HepG2 (cell line): Measurements from ENCODE around the gene DIO1. TPM values are rescaled to one million over a fixed set of nuclear protein-coding genes. Genes with fewer than 3 reads are reported as not detected.

Experiments used
- FLYWCH1 ChIP-seq: sonication (generic); formaldehyde crosslinking; IDR thresholded peaks from 2 replicates; pipeline ENCODE4 v1.8.1; 2023; ENCODE audit warnings: mild to moderate bottlenecking, missing genetic modification reagents
- KLF6 ChIP-seq: IDR thresholded peaks from 2 replicates; pipeline ENCODE4 v1.8.0; 2016; ENCODE audit warnings: missing biosample characterization, missing genetic modification reagents
- MTA1 ChIP-seq: sonication (generic); formaldehyde crosslinking; IDR thresholded peaks from 2 replicates; pipeline ENCODE4 v1.4.0; 2020; ENCODE audit warnings: missing genetic modification reagents, mild to moderate bottlenecking, borderline replicate concordance
- NKX3-1 ChIP-seq: sonication (generic); formaldehyde crosslinking; IDR thresholded peaks from 2 replicates; pipeline ENCODE4 v1.5.0; 2020; ENCODE audit warnings: missing genetic modification reagents
- PAX8 ChIP-seq: sonication (generic); formaldehyde crosslinking; IDR thresholded peaks from 2 replicates; pipeline ENCODE4 v1.8.0; 2022; ENCODE audit warnings: mild to moderate bottlenecking, missing genetic modification reagents, borderline replicate concordance
- RFX3 ChIP-seq: IDR thresholded peaks from 2 replicates; pipeline ENCODE4 v1.6.1; 2016; ENCODE audit warnings: missing biosample characterization, missing genetic modification reagents
- SAP130 ChIP-seq: IDR thresholded peaks from 2 replicates; pipeline ENCODE4 v1.6.1; 2016; ENCODE audit warnings: low read depth
- SRSF1 ChIP-seq: fragments of 200-400 bp; formaldehyde crosslinking; optimal IDR thresholded peaks from 2 replicates; pipeline ENCODE3; 2017; ENCODE audit warnings: mild to moderate bottlenecking, low read depth, low read length, moderate library complexity
- TRIM24 ChIP-seq: sonication (generic); formaldehyde crosslinking; IDR thresholded peaks from 2 replicates; pipeline ENCODE4 v1.8.0; 2022; ENCODE audit warnings: mild to moderate bottlenecking, missing genetic modification reagents
- ZBTB38 ChIP-seq: sonication (generic); formaldehyde crosslinking; IDR thresholded peaks from 2 replicates; pipeline ENCODE4 v1.5.1; 2020; ENCODE audit warnings: mild to moderate bottlenecking, missing genetic modification reagents
- ZFP41 ChIP-seq: sonication (generic); formaldehyde crosslinking; IDR thresholded peaks from 2 replicates; pipeline ENCODE4 v1.4.0; 2020; ENCODE audit warnings: mild to moderate bottlenecking, missing genetic modification reagents, borderline replicate concordance
- ZNF292 ChIP-seq: sonication (generic); formaldehyde crosslinking; IDR thresholded peaks from 2 replicates; pipeline ENCODE4 v1.8.1; 2022; ENCODE audit warnings: mild to moderate bottlenecking, low read depth, missing genetic modification reagents, borderline replicate concordance
- ZNF331 ChIP-seq: sonication (generic); formaldehyde crosslinking; IDR thresholded peaks from 2 replicates; pipeline ENCODE4 v1.4.0; 2020; ENCODE audit warnings: missing genetic modification reagents
- ZNF530 ChIP-seq: sonication (generic); formaldehyde crosslinking; IDR thresholded peaks from 2 replicates; pipeline ENCODE4 v1.5.0; 2020; ENCODE audit warnings: low read depth, mild to moderate bottlenecking, missing genetic modification reagents
- ZNF569 ChIP-seq: sonication (generic); formaldehyde crosslinking; IDR thresholded peaks from 2 replicates; pipeline ENCODE4 v1.5.0; 2020; ENCODE audit warnings: mild to moderate bottlenecking, missing genetic modification reagents, moderate library complexity, borderline replicate concordance
- polyA plus RNA-seq, 8 experiments: library from polyadenylated mRNA; depleted of rRNA in 3 of 8; stranded (reverse) in 7 of 8; unstranded in 1 of 8; fragments of >200 nt; fragmentation: Illumina TruSeq in 4 of 8; extraction: Trizol in 4 of 8; gene quantifications; 2 replicates each; pipeline versions ENCODE4 v1.2.1 to v1.2.3, GENCODE V29; 2011 to 2016; ENCODE audit warnings: low read depth in 4 of 8, missing spikeins in 1 of 8, mixed read lengths in 1 of 8; ENCODE audit not compliant: insufficient read depth in 1 of 8
- total RNA-seq, 5 experiments: library from RNA; depleted of rRNA; stranded (reverse); fragments of >200 nt; fragmentation: Illumina TruSeq; extraction: Trizol; gene quantifications; 2 replicates each; pipeline ENCODE4 v1.2.3, GENCODE V29; 2016; ENCODE audit warnings: low read depth in 1 of 5
- TF ChIP-seq, protein P1 (sequence below): sonication (generic); formaldehyde crosslinking; IDR thresholded peaks from 2 replicates; pipeline ENCODE4 v1.4.0; 2020; ENCODE audit warnings: missing genetic modification reagents, borderline replicate concordance
- TF ChIP-seq, protein P2 (sequence below): sonication (generic); formaldehyde crosslinking; IDR thresholded peaks from 2 replicates; pipeline ENCODE4 v1.4.0; 2020; ENCODE audit warnings: missing genetic modification reagents
- TF ChIP-seq, protein P3 (sequence below): sonication (generic); formaldehyde crosslinking; IDR thresholded peaks from 2 replicates; pipeline ENCODE4 v1.4.0; 2020; ENCODE audit warnings: missing genetic modification reagents
- TF ChIP-seq, protein P4 (sequence below): sonication (generic); formaldehyde crosslinking; IDR thresholded peaks from 2 replicates; pipeline ENCODE4 v1.4.0; 2020; ENCODE audit warnings: missing genetic modification reagents, mild to moderate bottlenecking, borderline replicate concordance
- TF ChIP-seq, protein P5 (sequence below): sonication (generic); formaldehyde crosslinking; IDR thresholded peaks from 2 replicates; pipeline ENCODE4 v1.8.1; 2023; ENCODE audit warnings: mild to moderate bottlenecking, moderate library complexity, missing genetic modification reagents

The DIO1 gene
- total and polyA plus RNA-seq, 2 of the 13 experiments (the other 11 are each of a cell fraction or from before 2014, with no cell fraction given) = 13.5 to 45.6 TPM

DNA sequence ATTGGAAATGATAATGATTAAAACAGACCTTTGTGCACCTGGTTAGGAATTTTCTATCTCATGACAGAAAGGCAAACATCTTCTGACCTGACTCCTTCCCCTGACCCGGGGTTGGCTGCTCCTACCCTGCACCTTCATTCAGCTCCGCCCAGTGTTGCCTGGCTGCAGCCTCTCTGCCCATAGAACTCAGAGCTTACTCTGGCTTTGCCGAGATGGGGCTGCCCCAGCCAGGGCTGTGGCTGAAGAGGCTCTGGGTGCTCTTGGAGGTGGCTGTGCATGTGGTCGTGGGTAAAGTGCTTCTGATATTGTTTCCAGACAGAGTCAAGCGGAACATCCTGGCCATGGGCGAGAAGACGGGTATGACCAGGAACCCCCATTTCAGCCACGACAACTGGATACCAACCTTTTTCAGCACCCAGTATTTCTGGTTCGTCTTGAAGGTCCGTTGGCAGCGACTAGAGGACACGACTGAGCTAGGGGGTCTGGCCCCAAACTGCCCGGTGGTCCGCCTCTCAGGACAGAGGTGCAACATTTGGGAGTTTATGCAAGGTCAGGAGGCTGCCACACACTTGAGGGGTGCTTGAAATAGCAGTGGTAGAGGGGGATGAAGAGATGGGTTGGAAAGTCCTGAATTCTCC is at the start of gene DIO1 (continued):
- TF ChIP-seq ZNF569 (CRISPR knock-in tag) = no peak
- TF ChIP-seq NKX3-1 (CRISPR knock-in tag) = 0 out of 2 replicates have a peak, but pooled peaks have one; percentile 27
- no peak for TF ChIP-seq RFX3 (CRISPR knock-in tag)
- TF ChIP-seq, protein P1, sequence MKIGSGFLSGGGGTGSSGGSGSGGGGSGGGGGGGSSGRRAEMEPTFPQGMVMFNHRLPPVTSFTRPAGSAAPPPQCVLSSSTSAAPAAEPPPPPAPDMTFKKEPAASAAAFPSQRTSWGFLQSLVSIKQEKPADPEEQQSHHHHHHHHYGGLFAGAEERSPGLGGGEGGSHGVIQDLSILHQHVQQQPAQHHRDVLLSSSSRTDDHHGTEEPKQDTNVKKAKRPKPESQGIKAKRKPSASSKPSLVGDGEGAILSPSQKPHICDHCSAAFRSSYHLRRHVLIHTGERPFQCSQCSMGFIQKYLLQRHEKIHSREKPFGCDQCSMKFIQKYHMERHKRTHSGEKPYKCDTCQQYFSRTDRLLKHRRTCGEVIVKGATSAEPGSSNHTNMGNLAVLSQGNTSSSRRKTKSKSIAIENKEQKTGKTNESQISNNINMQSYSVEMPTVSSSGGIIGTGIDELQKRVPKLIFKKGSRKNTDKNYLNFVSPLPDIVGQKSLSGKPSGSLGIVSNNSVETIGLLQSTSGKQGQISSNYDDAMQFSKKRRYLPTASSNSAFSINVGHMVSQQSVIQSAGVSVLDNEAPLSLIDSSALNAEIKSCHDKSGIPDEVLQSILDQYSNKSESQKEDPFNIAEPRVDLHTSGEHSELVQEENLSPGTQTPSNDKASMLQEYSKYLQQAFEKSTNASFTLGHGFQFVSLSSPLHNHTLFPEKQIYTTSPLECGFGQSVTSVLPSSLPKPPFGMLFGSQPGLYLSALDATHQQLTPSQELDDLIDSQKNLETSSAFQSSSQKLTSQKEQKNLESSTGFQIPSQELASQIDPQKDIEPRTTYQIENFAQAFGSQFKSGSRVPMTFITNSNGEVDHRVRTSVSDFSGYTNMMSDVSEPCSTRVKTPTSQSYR (CRISPR knock-in tag) = no peak
- TF ChIP-seq, protein P2, sequence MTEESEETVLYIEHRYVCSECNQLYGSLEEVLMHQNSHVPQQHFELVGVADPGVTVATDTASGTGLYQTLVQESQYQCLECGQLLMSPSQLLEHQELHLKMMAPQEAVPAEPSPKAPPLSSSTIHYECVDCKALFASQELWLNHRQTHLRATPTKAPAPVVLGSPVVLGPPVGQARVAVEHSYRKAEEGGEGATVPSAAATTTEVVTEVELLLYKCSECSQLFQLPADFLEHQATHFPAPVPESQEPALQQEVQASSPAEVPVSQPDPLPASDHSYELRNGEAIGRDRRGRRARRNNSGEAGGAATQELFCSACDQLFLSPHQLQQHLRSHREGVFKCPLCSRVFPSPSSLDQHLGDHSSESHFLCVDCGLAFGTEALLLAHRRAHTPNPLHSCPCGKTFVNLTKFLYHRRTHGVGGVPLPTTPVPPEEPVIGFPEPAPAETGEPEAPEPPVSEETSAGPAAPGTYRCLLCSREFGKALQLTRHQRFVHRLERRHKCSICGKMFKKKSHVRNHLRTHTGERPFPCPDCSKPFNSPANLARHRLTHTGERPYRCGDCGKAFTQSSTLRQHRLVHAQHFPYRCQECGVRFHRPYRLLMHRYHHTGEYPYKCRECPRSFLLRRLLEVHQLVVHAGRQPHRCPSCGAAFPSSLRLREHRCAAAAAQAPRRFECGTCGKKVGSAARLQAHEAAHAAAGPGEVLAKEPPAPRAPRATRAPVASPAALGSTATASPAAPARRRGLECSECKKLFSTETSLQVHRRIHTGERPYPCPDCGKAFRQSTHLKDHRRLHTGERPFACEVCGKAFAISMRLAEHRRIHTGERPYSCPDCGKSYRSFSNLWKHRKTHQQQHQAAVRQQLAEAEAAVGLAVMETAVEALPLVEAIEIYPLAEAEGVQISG (CRISPR knock-in tag) = no peak; the same call in 1 of the 2 replicates
- no peak for TF ChIP-seq FLYWCH1 (CRISPR knock-in tag)
- no peak for TF ChIP-seq ZBTB38 (CRISPR knock-in tag)
- TF ChIP-seq MTA1 (CRISPR knock-in tag) = peak; percentile 71; the same call in 1 of the 2 replicates
- TF ChIP-seq, protein P3, sequence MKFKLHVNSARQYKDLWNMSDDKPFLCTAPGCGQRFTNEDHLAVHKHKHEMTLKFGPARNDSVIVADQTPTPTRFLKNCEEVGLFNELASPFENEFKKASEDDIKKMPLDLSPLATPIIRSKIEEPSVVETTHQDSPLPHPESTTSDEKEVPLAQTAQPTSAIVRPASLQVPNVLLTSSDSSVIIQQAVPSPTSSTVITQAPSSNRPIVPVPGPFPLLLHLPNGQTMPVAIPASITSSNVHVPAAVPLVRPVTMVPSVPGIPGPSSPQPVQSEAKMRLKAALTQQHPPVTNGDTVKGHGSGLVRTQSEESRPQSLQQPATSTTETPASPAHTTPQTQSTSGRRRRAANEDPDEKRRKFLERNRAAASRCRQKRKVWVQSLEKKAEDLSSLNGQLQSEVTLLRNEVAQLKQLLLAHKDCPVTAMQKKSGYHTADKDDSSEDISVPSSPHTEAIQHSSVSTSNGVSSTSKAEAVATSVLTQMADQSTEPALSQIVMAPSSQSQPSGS (CRISPR knock-in tag) = 0 out of 2 replicates have a peak, but pooled peaks have one; percentile 18
- TF ChIP-seq ZNF292 = peak; percentile 56; the same call in 1 of the 2 replicates
- TF ChIP-seq, protein P4, sequence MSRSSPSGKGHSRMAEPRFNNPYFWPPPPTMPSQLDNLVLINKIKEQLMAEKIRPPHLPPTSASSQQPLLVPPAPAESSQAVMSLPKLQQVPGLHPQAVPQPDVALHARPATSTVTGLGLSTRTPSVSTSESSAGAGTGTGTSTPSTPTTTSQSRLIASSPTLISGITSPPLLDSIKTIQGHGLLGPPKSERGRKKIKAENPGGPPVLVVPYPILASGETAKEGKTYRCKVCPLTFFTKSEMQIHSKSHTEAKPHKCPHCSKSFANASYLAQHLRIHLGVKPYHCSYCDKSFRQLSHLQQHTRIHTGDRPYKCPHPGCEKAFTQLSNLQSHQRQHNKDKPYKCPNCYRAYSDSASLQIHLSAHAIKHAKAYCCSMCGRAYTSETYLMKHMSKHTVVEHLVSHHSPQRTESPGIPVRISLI (CRISPR knock-in tag) = no peak
- peak; percentile 40; the same call in 1 of the 2 replicates for TF ChIP-seq SAP130
- TF ChIP-seq KLF6 (CRISPR knock-in tag) = no peak
- no peak for TF ChIP-seq ZNF530 (CRISPR knock-in tag)
- TF ChIP-seq SRSF1 = no peak
- TF ChIP-seq ZFP41 (CRISPR knock-in tag) = no peak
- no peak for TF ChIP-seq PAX8 (CRISPR knock-in tag)
- TF ChIP-seq, protein P5, sequence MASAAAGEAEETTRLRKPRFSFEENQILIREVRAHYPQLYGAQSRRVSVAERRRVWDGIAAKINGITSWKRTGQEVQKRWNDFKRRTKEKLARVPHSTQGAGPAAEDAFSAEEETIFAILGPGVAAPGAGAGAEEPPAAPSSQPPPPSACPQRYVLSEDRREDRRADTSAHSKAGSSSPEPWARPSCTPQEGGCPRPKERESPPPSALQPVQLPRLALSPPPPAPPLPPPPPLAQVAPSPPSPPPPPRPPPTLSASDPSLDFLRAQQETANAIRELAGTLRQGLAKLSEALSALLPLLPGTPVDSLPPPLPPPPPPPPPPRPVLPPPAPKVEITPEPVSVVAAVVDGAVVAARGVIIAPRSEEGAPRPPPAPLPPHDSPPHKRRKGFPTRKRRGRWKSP (CRISPR knock-in tag) = no peak
- 0 out of 2 replicates have a peak, but pooled peaks have one; percentile 15 for TF ChIP-seq ZNF331 (CRISPR knock-in tag)
- TF ChIP-seq TRIM24 (CRISPR knock-in tag) = no peak
